Measurements from ENCODE around the gene ABCC1. TPM values are rescaled to one million over a fixed set of nuclear protein-coding genes. Genes with fewer than 3 reads are reported as not detected.

The ABCC1 gene
- total RNA-seq, 6 experiments from 2014 or later, result 49.3 to 63.6 (median 57.1) TPM

- H3K27ac Mint-ChIP-seq, result no peak overlapping the region
These were observed 175.6 kb downstream of the ABCC1 start for GRCh38 chr16:16124974-16125373.

GRCh38 chr16:16126896-16127295 is 177.5 kb downstream of the ABCC1 start:
- Mint-ChIP-seq H3K27ac (peak overlapping the region; percentile 2; the same call in 1 of the 2 replicates), H3K4me3 (no peak overlapping the region), H3K36me3 (ENCODE audit: low read depth) (peaks cover 36% of the 10 kb centered on the region), H3K9me3 (peaks cover 16% of the 10 kb centered on the region), H3K4me1 (ENCODE audit: low read depth) (no peaks in the 10 kb centered on the region), H3K27me3 (ENCODE audit: insufficient read depth) (peaks cover 3% of the 10 kb centered on the region)
- no peak for TF ChIP-seq CTCF (IDR thresholded peaks at IDR 0.05)
- DNase-seq, result no peak

More at GRCh38 chr16:16124974-16125373, 175.6 kb downstream of the ABCC1 start:
- Mint-ChIP-seq H3K4me1 (ENCODE audit: low read depth) (no peaks in the 10 kb centered on the region), H3K4me3 (no peak overlapping the region), H3K9me3 (peaks cover 16% of the 10 kb centered on the region), H3K27me3 (ENCODE audit: insufficient read depth) (peaks cover 7% of the 10 kb centered on the region), H3K36me3 (ENCODE audit: low read depth) (peaks cover 47% of the 10 kb centered on the region)
- TF ChIP-seq CTCF (IDR thresholded peaks at IDR 0.05), result no peak
- no peak for DNase-seq

GRCh38 chr16:16127469-16128116 is 178.2 kb downstream of the ABCC1 start:
- Mint-ChIP-seq H3K27me3 (ENCODE audit: insufficient read depth) (peaks cover 7% of the 10 kb centered on the region), H3K4me3 (no peak overlapping the region), H3K27ac (peak overlapping the region; percentile 2), H3K4me1 (ENCODE audit: low read depth) (no peaks in the 10 kb centered on the region), H3K9me3 (peaks cover 16% of the 10 kb centered on the region), H3K36me3 (ENCODE audit: low read depth) (peaks cover 29% of the 10 kb centered on the region)
- TF ChIP-seq CTCF (IDR thresholded peaks at IDR 0.05), result peak; percentile 93
- peak; percentile 48 for DNase-seq

- no peaks in the 10 kb centered on the region for H3K9me3 Mint-ChIP-seq
- peaks cover 4% of the 10 kb centered on the region; the same call in 1 of the 2 replicates for H3K4me1 Mint-ChIP-seq (ENCODE audit: low read depth)
- no peak overlapping the region for H3K4me3 Mint-ChIP-seq
- TF ChIP-seq CTCF (IDR thresholded peaks at IDR 0.05), result no peak
- H3K27me3 Mint-ChIP-seq (ENCODE audit: insufficient read depth), result peaks cover 7% of the 10 kb centered on the region
- H3K27ac Mint-ChIP-seq, result peak overlapping the region; percentile 31; the same call in 1 of the 2 replicates
- no peak for DNase-seq
- peaks cover 15% of the 10 kb centered on the region for H3K36me3 Mint-ChIP-seq (ENCODE audit: low read depth)
These were observed 181.8 kb downstream of the ABCC1 start for GRCh38 chr16:16131204-16131603.

- peaks cover 15% of the 10 kb centered on the region for H3K36me3 Mint-ChIP-seq (ENCODE audit: low read depth)
- TF ChIP-seq CTCF (IDR thresholded peaks at IDR 0.05), result no peak
- H3K27ac Mint-ChIP-seq, result no peak overlapping the region
- no peak overlapping the region for H3K4me3 Mint-ChIP-seq
- H3K27me3 Mint-ChIP-seq (ENCODE audit: insufficient read depth), result peaks cover 7% of the 10 kb centered on the region
- DNase-seq, result no peak
- no peaks in the 10 kb centered on the region for H3K9me3 Mint-ChIP-seq
- H3K4me1 Mint-ChIP-seq (ENCODE audit: low read depth), result peaks cover 4% of the 10 kb centered on the region; the same call in 1 of the 2 replicates
These were observed 182.2 kb downstream of the ABCC1 start for GRCh38 chr16:16131659-16132058.
